Measurements from ENCODE around the gene SRGAP3. TPM values are rescaled to one million over a fixed set of nuclear protein-coding genes. Genes with fewer than 3 reads are reported as not detected.

Gene SRGAP3
- total RNA-seq, 4 donors from 2014 or later: 13.7 to 27.7 (median 18.5) TPM

DNA sequence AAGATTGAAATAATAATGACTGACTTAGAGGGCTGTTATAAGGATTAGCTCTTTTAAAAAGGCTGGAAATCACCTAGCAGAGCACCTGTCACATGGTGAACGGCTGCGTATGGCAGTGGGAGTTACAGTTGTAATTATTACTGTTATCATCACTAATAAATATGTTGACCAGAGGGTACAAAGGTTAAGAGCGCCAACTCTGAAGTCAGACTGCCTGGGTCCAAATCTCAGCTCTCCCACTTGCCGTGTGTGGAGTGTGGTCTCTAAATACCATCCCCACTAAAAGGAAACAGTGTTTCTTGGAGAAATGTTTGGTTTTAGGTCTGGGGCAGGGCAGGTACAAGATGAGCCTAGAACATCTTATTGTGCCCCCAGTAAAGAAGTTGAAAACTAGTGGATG lies 280.2 kb downstream of the SRGAP3 start:
- intact Hi-C loops (cut with DNase I; ENCODE audit: low total_unique reads): no loop called here
- 63 to 71% methylated on average over 4 of the region's 4 CpGs for WGBS, 2 donors

DNA sequence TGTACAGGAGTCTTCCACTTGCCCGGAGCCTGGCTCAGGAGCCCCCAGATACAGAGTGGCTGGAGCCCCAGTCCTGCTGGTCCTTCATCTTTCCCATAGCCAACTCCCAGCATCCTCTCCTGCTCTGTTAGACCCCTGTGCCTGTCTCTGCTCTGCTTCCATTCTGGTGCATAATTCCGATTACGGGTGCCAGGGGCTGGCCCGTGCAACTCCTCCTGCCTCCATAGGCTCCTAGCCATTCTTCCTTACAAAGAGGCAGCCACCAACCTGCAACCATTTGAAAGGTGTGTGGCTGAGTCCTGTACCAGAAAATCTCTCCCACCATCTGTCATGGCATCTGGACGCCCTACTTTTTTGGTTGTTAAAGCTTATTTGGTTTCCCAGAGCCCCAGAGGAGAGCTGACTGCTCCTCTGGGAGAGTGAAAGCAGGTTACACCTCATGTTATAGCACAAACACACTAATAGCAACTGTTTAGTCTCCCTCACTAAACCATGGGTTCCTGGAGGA lies 281.0 kb downstream of the SRGAP3 start:
- DNase-seq (ENCODE audit: low spot score in 2 of 2): no peak
- no peak for TF ChIP-seq POLR2A (IDR thresholded peaks at IDR 0.05)
- TF ChIP-seq, protein P1, sequence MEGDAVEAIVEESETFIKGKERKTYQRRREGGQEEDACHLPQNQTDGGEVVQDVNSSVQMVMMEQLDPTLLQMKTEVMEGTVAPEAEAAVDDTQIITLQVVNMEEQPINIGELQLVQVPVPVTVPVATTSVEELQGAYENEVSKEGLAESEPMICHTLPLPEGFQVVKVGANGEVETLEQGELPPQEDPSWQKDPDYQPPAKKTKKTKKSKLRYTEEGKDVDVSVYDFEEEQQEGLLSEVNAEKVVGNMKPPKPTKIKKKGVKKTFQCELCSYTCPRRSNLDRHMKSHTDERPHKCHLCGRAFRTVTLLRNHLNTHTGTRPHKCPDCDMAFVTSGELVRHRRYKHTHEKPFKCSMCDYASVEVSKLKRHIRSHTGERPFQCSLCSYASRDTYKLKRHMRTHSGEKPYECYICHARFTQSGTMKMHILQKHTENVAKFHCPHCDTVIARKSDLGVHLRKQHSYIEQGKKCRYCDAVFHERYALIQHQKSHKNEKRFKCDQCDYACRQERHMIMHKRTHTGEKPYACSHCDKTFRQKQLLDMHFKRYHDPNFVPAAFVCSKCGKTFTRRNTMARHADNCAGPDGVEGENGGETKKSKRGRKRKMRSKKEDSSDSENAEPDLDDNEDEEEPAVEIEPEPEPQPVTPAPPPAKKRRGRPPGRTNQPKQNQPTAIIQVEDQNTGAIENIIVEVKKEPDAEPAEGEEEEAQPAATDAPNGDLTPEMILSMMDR (IDR thresholded peaks at IDR 0.05): no peak
- H3K4me3 ChIP-seq (ENCODE audit: low read depth, poor library complexity, severe bottlenecking): no peak overlapping the region
- intact Hi-C loops (cut with DNase I; ENCODE audit: low total_unique reads): no loop called here
- WGBS, 2 donors: 75 to 80% methylated on average over 5 of the region's 5 CpGs

More for the DNA sequence above, 280.2 kb downstream of the SRGAP3 start:
- TF ChIP-seq POLR2A (IDR thresholded peaks at IDR 0.05): no peak
- TF ChIP-seq, protein P1 (IDR thresholded peaks at IDR 0.05): no peak
- no peak for DNase-seq (ENCODE audit: low spot score in 2 of 2)
- no peak overlapping the region for H3K4me3 ChIP-seq (ENCODE audit: low read depth, poor library complexity, severe bottlenecking)

DNA sequence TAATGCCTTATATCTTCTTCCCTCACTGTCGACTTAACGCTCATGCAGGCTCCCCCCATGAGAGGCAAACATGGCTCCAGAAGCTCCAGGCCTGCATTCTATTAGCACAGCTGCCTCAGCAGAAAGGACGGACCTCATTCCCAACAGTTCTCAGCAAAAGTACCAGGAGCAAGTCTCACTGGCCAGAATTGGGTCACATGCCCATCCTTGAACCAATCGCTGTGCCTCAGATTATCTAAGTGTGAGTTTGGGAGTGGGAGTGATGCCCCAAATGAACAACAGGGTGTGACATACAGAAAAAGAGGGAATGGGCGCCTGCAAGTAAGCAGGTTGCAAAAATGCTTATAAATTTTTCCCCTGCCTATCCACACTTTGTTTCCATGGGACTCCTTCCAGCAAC lies 281.9 kb downstream of the SRGAP3 start:
- intact Hi-C loops (cut with DNase I; ENCODE audit: low total_unique reads): no loop called here
- 72 to 85% methylated on average over 5 of the region's 5 CpGs for WGBS, 2 donors
- TF ChIP-seq, protein P1 (IDR thresholded peaks at IDR 0.05): no peak
- TF ChIP-seq POLR2A (IDR thresholded peaks at IDR 0.05): no peak
- no peak for DNase-seq (ENCODE audit: low spot score in 2 of 2)
- no peak overlapping the region for H3K4me3 ChIP-seq (ENCODE audit: low read depth, poor library complexity, severe bottlenecking)

DNA sequence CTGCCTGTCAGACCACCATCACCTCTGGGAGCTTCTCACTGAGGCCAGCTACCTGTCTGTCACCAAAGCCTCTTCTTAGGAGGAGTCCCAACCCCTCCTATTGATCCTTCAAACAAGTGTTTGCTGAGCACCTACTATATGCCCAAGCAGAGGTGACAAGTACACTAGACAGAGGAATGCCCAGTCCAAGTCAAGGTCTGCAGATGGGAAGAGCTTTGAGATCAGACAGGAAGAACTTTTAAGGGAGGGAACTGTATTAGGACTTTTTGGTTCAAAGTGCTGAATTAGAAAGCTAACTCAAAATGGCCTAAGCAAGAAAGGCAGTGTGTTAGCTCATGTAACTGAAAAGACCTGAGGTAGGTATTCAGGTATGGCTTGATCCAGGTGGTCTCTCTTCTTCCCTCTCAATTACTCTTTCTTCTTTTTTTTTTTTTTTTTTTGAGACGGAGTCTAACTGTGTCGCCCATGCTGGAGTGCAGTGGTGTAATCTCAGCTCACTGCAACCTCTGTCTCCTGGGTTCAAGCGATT lies 282.6 kb downstream of the SRGAP3 start:
- no peak overlapping the region for H3K4me3 ChIP-seq (ENCODE audit: low read depth, poor library complexity, severe bottlenecking)
- DNase-seq (ENCODE audit: low spot score in 2 of 2): no peak
- WGBS, 2 donors: 50 to 62% methylated on average over 2 to 3 of the region's 3 CpGs
- no peak for TF ChIP-seq POLR2A (IDR thresholded peaks at IDR 0.05)
- TF ChIP-seq, protein P1 (IDR thresholded peaks at IDR 0.05): no peak
- intact Hi-C loops (cut with DNase I; ENCODE audit: low total_unique reads): no loop called here

DNA sequence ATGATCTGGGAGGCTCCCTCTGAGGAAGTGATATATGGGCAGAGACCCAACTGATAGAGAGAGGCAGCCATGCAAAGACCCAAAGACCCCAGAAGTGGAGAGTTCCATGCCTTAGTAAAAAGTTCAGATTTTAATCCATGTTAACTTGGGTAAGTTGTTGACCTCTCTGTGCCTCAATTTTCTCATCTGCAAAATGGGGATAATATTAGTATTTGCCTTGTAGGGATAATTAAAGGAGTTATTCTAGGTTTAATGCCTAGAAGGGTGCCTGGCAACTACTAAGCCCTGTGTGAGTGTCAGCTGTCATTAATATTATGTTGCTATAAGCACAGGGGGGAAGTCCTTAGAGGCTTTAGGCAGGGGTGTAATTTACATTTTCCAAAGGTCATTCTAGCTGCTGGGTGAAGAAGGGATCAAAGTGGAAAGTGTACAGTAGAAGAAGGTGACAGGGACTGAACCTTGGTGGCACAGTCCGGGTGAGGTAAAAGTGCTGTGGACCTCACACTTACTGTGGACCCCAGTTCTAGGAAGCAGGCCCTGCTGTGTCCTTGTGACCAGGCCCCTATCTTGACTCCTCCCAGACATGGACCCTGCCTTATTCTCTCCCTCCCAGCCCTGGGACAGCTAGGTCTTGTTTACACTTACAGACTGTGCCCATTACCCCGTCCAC lies 283.2 kb downstream of the SRGAP3 start:
- DNase-seq (ENCODE audit: low spot score in 2 of 2): no peak
- 86 to 95% methylated on average over 2 of the region's 2 CpGs for WGBS, 2 donors
- no peak overlapping the region for H3K4me3 ChIP-seq (ENCODE audit: low read depth, poor library complexity, severe bottlenecking)
- intact Hi-C loops (cut with DNase I; ENCODE audit: low total_unique reads): no loop called here
- no peak for TF ChIP-seq POLR2A (IDR thresholded peaks at IDR 0.05)
- TF ChIP-seq, protein P1 (IDR thresholded peaks at IDR 0.05): no peak

All from lower leg skin (tissue), 4 donors.